Keratinocyte (primary cell): ENCODE measurements around the gene CFAP100. TPM values are rescaled to one million over a fixed set of nuclear protein-coding genes. Genes with fewer than 3 reads are reported as not detected.

Source experiments
- DNase-seq: peaks from one replicate; pipeline ENCODE4 v3.0.0-alpha.2; 2011; ENCODE audit warnings: low read depth, missing footprints, low spot score
- FAIRE-seq: peaks from 2 replicates; lab custom pipeline; 2011; peaks lifted over from hg19 to GRCh38; lab: Jason Lieb, UNC
- H2AFZ ChIP-seq: 2 replicates; pipeline ENCODE4 v1.6.0; 2012; ENCODE audit warnings: low read length, control low read depth, inconsistent platforms; ENCODE audit not compliant: control insufficient read depth
- H3K27ac ChIP-seq: 2 replicates; pipeline ENCODE4 v1.5.1; 2011; ENCODE audit warnings: low read length; ENCODE audit not compliant: control insufficient read depth, insufficient read depth
- H3K27me3 ChIP-seq: 3 replicates; pipeline ENCODE4 v1.6.0; 2011; ENCODE audit warnings: low read length; ENCODE audit not compliant: control insufficient read depth, insufficient read depth; ENCODE audit errors: extremely low read depth
- H3K36me3 ChIP-seq, 2 experiments: 2 replicates in 1 of 2; 3 replicates in 1 of 2; pipeline ENCODE4 v1.5.1; 2011; ENCODE audit warnings: low read length in 2 of 2, mild to moderate bottlenecking in 1 of 2; ENCODE audit not compliant: control insufficient read depth in 2 of 2, insufficient read depth in 2 of 2; ENCODE audit errors: extremely low read depth in 1 of 2
- H3K4me1 ChIP-seq: 3 replicates; pipeline ENCODE4 v1.5.1; 2011; ENCODE audit warnings: low read length; ENCODE audit not compliant: control insufficient read depth, insufficient read depth; ENCODE audit errors: extremely low read depth
- H3K4me2 ChIP-seq: 3 replicates; pipeline ENCODE4 v1.6.0; 2011; ENCODE audit warnings: low read depth, low read length; ENCODE audit not compliant: control insufficient read depth, insufficient read depth; ENCODE audit errors: extremely low read depth
- H3K4me3 ChIP-seq, 3 experiments: fragments of 200-600 bp in 1 of 3; sonication (generic) in 1 of 3; 2 replicates in 2 of 3; 3 replicates in 1 of 3; pipeline ENCODE4 v1.5.1; 2011 to 2016; ENCODE audit warnings: low read length in 3 of 3, mild to moderate bottlenecking in 3 of 3, control low read depth in 2 of 3, inconsistent platforms in 1 of 3, low read depth in 1 of 3, mixed read lengths in 1 of 3, mixed run types in 1 of 3, moderate library complexity in 1 of 3; ENCODE audit not compliant: control insufficient read depth in 2 of 3, insufficient read depth in 2 of 3; ENCODE audit errors: extremely low read depth in 1 of 3
- H3K79me2 ChIP-seq: 2 replicates; pipeline ENCODE4 v1.6.0; 2012; ENCODE audit warnings: low read length; ENCODE audit not compliant: control insufficient read depth, insufficient read depth
- H3K9ac ChIP-seq: 3 replicates; pipeline ENCODE4 v1.6.0; 2011; ENCODE audit warnings: low read length; ENCODE audit not compliant: control insufficient read depth, insufficient read depth; ENCODE audit errors: extremely low read depth
- H3K9me1 ChIP-seq: 3 replicates; pipeline ENCODE4 v1.6.0; 2011; ENCODE audit warnings: low read length; ENCODE audit not compliant: control insufficient read depth, insufficient read depth; ENCODE audit errors: extremely low read depth
- H3K9me3 ChIP-seq: 2 replicates; pipeline ENCODE4 v1.5.1; 2012; ENCODE audit warnings: low read depth, low read length; ENCODE audit not compliant: control insufficient read depth
- H4K20me1 ChIP-seq: 3 replicates; pipeline ENCODE4 v1.6.0; 2011; ENCODE audit warnings: low read length; ENCODE audit not compliant: control insufficient read depth, insufficient read depth; ENCODE audit errors: extremely low read depth
- CTCF ChIP-seq, 3 experiments: IDR thresholded peaks in 1 of 3; conservative IDR thresholded peaks in 1 of 3; optimal IDR thresholded peaks in 1 of 3; 2 replicates in 2 of 3; 3 replicates in 1 of 3; pipeline versions ENCODE3 to v1.5.1; 2011; ENCODE audit warnings: low read length in 3 of 3, mild to moderate bottlenecking in 3 of 3, moderate library complexity in 2 of 3, control low read depth in 1 of 3, inconsistent platforms in 1 of 3; ENCODE audit not compliant: insufficient read depth in 2 of 3; ENCODE audit errors: extremely low read depth in 1 of 3
- EZH2 ChIP-seq: IDR thresholded peaks from one replicate; pipeline ENCODE4 v1.6.1; 2012; ENCODE audit warnings: inconsistent platforms, mild to moderate bottlenecking, low read length, moderate library complexity
- dilution Hi-C: fragments of 300-500 bp; cut with MboI; formaldehyde crosslinking; loops from one replicate; pipeline ENCODE4 v1.7.0; 2020; ENCODE audit warnings: low sequenced_read_pairs; ENCODE audit not compliant: extremely low pct_ligation_motif_present
- polyA plus RNA-seq, 5 experiments: library from polyadenylated mRNA; depleted of rRNA in 3 of 5; stranded (reverse) in 3 of 5; stranded (forward) in 1 of 5; unstranded in 1 of 5; fragments of >200 nt; gene quantifications; 1 replicate in 1 of 5; 2 replicates in 3 of 5; 3 replicates in 1 of 5; pipeline versions ENCODE4 v1.2.1 to v1.2.3, GENCODE V29; 2011 to 2012; ENCODE audit warnings: missing spikeins in 2 of 5, low read depth in 1 of 5, low replicate concordance in 1 of 5

Gene CFAP100
- polyA plus RNA-seq, 1 donor (not counting 4 experiments of a cell fraction or from before 2014, with no cell fraction given): not detected

DNA sequence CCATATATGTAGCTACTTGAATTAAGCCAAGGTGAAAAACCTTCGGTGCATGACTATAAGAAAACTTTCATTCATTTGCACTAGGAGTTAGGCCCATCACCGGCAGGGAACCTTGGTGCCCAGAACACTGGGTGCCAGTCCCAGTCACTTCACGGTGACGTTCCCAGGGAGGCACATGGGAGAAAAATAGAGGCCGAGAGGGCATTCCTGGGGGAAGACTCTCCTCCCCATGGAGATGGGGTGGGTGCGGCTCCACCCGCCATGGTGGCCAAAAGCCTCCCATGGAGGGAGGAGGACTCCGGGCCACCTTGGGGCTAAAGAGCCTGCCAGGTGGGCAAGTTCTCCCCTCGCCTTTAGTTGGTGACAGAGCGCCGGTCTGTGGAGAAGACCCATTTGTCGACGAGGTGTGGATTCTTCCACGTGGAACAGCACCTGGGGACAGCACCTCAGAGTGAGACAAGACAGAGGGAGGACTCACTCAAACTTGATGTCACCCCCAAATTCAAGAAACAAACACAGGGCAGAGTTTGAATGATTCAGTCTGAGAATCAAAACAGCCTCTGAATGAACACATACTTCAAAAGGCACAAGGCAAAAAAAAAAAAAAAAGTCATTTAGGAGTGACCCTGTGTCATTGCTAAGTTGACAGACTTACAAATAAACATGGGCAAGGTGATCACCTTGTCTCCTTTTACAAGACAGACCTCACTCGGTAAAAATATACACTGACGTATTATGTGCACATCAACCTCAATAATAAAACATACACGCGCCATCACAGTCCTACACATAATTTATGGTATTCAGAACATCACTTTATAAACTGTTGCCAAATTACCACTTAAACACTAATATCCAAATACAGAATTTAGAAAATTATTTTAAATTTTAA lies 42.4 kb downstream of the CFAP100 start:
- FAIRE-seq: no peak
- Histone ChIP-seq H3K9me1 (no peaks in the 10 kb centered on the region), H3K27me3 (no peaks in the 10 kb centered on the region), H3K79me2 (no peaks in the 10 kb centered on the region), H2AFZ (no peak overlapping the region), H3K27ac (no peak overlapping the region), H3K4me3 (no peak overlapping the region), H3K4me2 (no peak overlapping the region), H4K20me1 (no peaks in the 10 kb centered on the region), H3K9ac (no peak overlapping the region), H3K4me1 (no peaks in the 10 kb centered on the region), H3K36me3 (peaks cover 5 to 17% of the 10 kb centered on the region in 2 experiments), H3K9me3 (no peaks in the 10 kb centered on the region)
- dilution Hi-C loops: no loop called here
- TF ChIP-seq CTCF (optimal IDR thresholded peaks at IDR 0.05 in 1 of 3, IDR thresholded peaks at IDR 0.05 in 1 of 3, conservative IDR thresholded peaks at IDR 0.05 in 1 of 3; ENCODE audit: extremely low read depth in 1 of 3, insufficient read depth in 2 of 3, low read length in 3 of 3) (no peak), EZH2 (no peak)
- DNase-seq: no peak

GRCh38 chr3:126438186-126438585 lies 43.5 kb downstream of the CFAP100 start:
- Histone ChIP-seq H4K20me1 (no peaks in the 10 kb centered on the region), H3K36me3 (peaks cover 5 to 17% of the 10 kb centered on the region in 2 experiments), H3K9me1 (no peaks in the 10 kb centered on the region), H3K27me3 (no peaks in the 10 kb centered on the region), H3K27ac (no peak overlapping the region), H3K4me1 (no peaks in the 10 kb centered on the region), H3K4me2 (no peak overlapping the region), H3K79me2 (no peaks in the 10 kb centered on the region), H3K9me3 (no peaks in the 10 kb centered on the region), H2AFZ (no peak overlapping the region), H3K4me3 (no peak overlapping the region), H3K9ac (no peak overlapping the region)
- dilution Hi-C loops: no loop called here
- no peak for TF ChIP-seq EZH2
- no peak for TF ChIP-seq CTCF (optimal IDR thresholded peaks at IDR 0.05 in 1 of 3, IDR thresholded peaks at IDR 0.05 in 1 of 3, conservative IDR thresholded peaks at IDR 0.05 in 1 of 3; ENCODE audit: extremely low read depth in 1 of 3, insufficient read depth in 2 of 3, low read length in 3 of 3)
- DNase-seq: no peak
- FAIRE-seq: no peak
